Effector memory CD4-positive, alpha-beta T cell (primary cell): Measurements from ENCODE around the gene VPS4B.
"Not testable (repeated sequence)": the region's sequence is repeated elsewhere in the genome, so short reads cannot be mapped to it uniquely, and the experiment has no call there.

Experiments used
- DNase-seq, 3 donors: peaks; one replicate each; pipeline ENCODE4 v3.0.0-alpha.2; 2020
- H3K27ac ChIP-seq: 2 replicates; pipeline ENCODE4 v1.7.0; 2013; ENCODE audit warnings: mild to moderate bottlenecking, low read length, moderate library complexity; ENCODE audit not compliant: insufficient read depth, poor library complexity, severe bottlenecking
- H3K27me3 ChIP-seq: replicated peaks from 2 replicates; pipeline ENCODE4 v1.7.0; 2013; ENCODE audit warnings: mild to moderate bottlenecking, low read length; ENCODE audit not compliant: insufficient read depth, control insufficient read depth, poor library complexity, severe bottlenecking
- H3K36me3 ChIP-seq: 2 replicates; pipeline ENCODE4 v1.7.0; 2013; ENCODE audit warnings: mild to moderate bottlenecking, low read length, moderate library complexity; ENCODE audit not compliant: control insufficient read depth, insufficient read depth
- H3K4me1 ChIP-seq: 2 replicates; pipeline ENCODE4 v1.7.0; 2013; ENCODE audit warnings: low read length, mild to moderate bottlenecking; ENCODE audit not compliant: control insufficient read depth, insufficient read depth, poor library complexity, severe bottlenecking
- H3K4me3 ChIP-seq: 2 replicates; pipeline ENCODE4 v1.7.0; 2013; ENCODE audit warnings: low read length, low read depth, mild to moderate bottlenecking; ENCODE audit not compliant: insufficient read depth, poor library complexity, severe bottlenecking
- H3K9me3 ChIP-seq: 2 replicates; pipeline ENCODE4 v1.7.0; 2013; ENCODE audit warnings: mild to moderate bottlenecking, low read length, moderate library complexity; ENCODE audit not compliant: control insufficient read depth

Gene VPS4B

GRCh38 chr18:63363951-63364350 is 58.3 kb downstream of the VPS4B start:
- H3K4me1 ChIP-seq: peaks cover 22% of the 10 kb centered on the region
- H3K4me3 ChIP-seq: no peak overlapping the region
- no peaks in the 10 kb centered on the region for H3K27me3 ChIP-seq
- peak overlapping the region; percentile 14 for H3K27ac ChIP-seq
- H3K9me3 ChIP-seq: no peaks in the 10 kb centered on the region
- peak; percentile 23 to 43 (median 35) for DNase-seq
- H3K36me3 ChIP-seq: peaks cover 23% of the 10 kb centered on the region

- H3K4me1 ChIP-seq: peaks cover 22% of the 10 kb centered on the region
- not testable (repeated sequence) for H3K27ac ChIP-seq, H3K9me3 ChIP-seq
Measured at GRCh38 chr18:63363420-63363819, 58.9 kb downstream of the VPS4B start.

DNA sequence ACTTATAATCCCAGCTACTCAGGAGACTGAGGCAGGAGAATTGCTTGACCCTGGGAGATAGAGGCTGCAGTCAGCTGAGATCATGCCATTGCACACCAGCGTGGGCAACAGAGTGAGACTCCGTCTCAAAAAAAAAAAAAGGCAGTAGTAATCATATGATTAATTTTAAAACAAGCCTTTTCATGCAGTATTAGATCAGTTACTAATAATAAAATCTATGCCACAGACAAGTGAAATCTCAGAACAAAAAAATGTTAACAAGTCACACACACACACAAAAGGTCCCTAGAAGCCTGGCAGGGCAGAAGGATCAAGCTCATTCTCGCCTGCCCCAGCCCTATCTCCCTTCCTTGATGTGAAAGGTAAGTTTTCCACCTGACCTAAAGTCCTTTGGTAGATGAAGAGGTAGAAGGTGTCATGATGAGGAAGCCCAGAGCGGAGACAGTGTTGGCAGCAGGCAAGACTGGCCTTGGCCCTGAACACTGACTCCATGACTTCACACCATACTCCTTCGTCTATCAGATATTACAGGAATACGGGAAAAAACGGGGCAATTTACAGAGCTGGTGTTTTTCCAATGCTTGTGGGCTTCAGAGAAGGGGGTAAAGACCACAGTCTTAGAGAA is 65.9 kb downstream of the VPS4B start:
- DNase-seq: no peak
- H3K4me1 ChIP-seq: no peaks in the 10 kb centered on the region
- no peaks in the 10 kb centered on the region for H3K9me3 ChIP-seq
- H3K27ac ChIP-seq: no peak overlapping the region
- no peak overlapping the region for H3K4me3 ChIP-seq
- peaks cover 47% of the 10 kb centered on the region for H3K36me3 ChIP-seq
- no peaks in the 10 kb centered on the region for H3K27me3 ChIP-seq

More at GRCh38 chr18:63363420-63363819, 58.9 kb downstream of the VPS4B start:
- not testable (repeated sequence) for H3K27me3 ChIP-seq, DNase-seq, H3K4me3 ChIP-seq
- H3K36me3 ChIP-seq: peaks cover 23% of the 10 kb centered on the region

- H3K4me3 ChIP-seq: no peak overlapping the region
- H3K36me3 ChIP-seq: peaks cover 49% of the 10 kb centered on the region
- DNase-seq: no peak
- no peaks in the 10 kb centered on the region for H3K27me3 ChIP-seq
- H3K27ac ChIP-seq: no peak overlapping the region
- H3K9me3 ChIP-seq: no peaks in the 10 kb centered on the region
- H3K4me1 ChIP-seq: no peaks in the 10 kb centered on the region
Measured at GRCh38 chr18:63350230-63350629, 72.0 kb downstream of the VPS4B start.

GRCh38 chr18:63348508-63349136 is 73.7 kb downstream of the VPS4B start:
- Histone ChIP-seq H3K27ac (no peak overlapping the region), H3K27me3 (no peaks in the 10 kb centered on the region), H3K4me1 (no peaks in the 10 kb centered on the region), H3K9me3 (no peaks in the 10 kb centered on the region), H3K4me3 (no peak overlapping the region), H3K36me3 (peaks cover 48% of the 10 kb centered on the region)
- DNase-seq: no peak

DNA sequence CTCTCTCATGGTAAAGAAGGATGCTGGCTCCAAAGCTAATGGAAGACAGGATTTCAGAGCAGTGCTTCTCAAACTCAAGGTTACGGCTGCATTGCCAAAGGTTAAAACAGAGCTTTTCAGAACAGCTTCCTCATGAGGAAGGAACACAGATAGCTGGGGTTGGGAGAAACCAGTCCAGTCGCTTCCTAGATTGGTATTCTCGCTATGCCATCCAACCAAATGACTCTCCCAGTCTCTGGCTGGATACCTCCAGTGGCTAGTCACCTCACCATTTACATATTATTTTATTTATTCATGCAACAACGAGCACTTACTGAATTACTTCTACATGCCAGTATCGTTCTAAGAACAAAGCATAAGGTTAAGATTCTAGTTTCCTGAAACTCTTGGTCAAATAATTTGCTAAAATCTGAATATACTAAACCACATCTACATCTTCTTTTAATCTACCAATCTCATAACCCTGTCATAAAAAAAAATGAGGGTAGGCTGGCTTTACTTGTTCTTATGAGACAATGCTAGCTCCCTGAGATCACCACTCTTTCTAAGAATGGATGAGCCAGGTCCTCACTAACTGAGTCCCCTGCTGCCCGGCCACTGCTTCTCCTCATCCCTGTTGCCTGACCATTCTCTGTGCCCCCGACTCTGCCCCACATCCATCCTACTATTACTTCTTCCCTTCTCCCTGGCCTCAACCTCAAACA is 75.6 kb downstream of the VPS4B start:
- Histone ChIP-seq H3K27ac (no peak overlapping the region), H3K9me3 (no peaks in the 10 kb centered on the region), H3K4me1 (no peaks in the 10 kb centered on the region), H3K27me3 (no peaks in the 10 kb centered on the region), H3K4me3 (no peak overlapping the region), H3K36me3 (peaks cover 47% of the 10 kb centered on the region)
- no peak for DNase-seq

DNA sequence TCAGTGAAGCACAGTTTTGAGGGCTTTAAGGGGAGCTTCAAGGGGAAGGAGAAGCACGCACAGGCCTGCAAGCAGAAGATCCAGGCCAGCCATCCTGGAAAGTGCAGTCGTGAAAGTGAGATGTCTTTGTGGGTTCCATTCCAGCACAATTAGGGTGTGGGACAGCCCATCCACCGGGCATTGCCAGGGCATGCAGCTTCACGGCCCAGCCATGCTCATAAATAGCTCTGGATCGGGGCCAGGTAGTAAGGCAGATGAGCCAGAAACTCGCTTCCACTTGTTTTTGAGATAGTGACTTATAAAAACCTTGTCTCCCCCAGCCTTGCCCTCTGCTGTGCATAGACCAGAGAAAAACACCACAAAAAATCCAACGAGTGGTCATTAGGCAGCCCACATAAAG is 76.2 kb downstream of the VPS4B start:
- H3K36me3 ChIP-seq: peaks cover 47% of the 10 kb centered on the region
- H3K27ac ChIP-seq: no peak overlapping the region

GRCh38 chr18:63344918-63345317 is 77.4 kb downstream of the VPS4B start:
- no peak for DNase-seq
- H3K9me3 ChIP-seq: no peaks in the 10 kb centered on the region
- H3K4me1 ChIP-seq: no peaks in the 10 kb centered on the region
- H3K4me3 ChIP-seq: no peak overlapping the region
- H3K27ac ChIP-seq: no peak overlapping the region
- H3K36me3 ChIP-seq: peaks cover 43% of the 10 kb centered on the region
- H3K27me3 ChIP-seq: no peaks in the 10 kb centered on the region

More for the DNA sequence above, 76.2 kb downstream of the VPS4B start:
- Histone ChIP-seq H3K27me3 (no peaks in the 10 kb centered on the region), H3K4me3 (no peak overlapping the region), H3K9me3 (no peaks in the 10 kb centered on the region), H3K4me1 (no peaks in the 10 kb centered on the region)
- no peak for DNase-seq

DNA sequence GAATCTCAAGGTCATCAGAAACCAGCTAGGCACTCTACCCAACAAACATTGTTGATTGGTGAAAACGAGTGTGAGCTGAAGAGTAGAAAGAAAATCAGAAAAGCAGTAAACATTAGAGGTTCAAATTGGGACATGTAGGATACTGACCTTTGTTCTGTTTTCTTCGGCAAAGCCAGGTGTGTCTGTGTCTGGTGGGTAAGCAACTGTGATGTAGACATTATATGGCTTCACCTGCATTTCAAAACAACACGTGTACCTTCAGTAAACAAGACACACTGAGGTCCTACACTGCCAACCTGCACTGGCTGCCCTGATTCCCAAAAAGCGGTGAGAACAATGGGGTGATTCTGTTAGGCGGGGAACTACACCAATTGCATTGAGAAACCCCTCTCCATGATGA is 78.0 kb downstream of the VPS4B start:
- H3K27me3 ChIP-seq: no peaks in the 10 kb centered on the region
- peaks cover 38% of the 10 kb centered on the region for H3K36me3 ChIP-seq
- no peaks in the 10 kb centered on the region for H3K4me1 ChIP-seq
- no peaks in the 10 kb centered on the region for H3K9me3 ChIP-seq
- no peak overlapping the region for H3K27ac ChIP-seq
- H3K4me3 ChIP-seq: no peak overlapping the region
- DNase-seq: no peak

DNA sequence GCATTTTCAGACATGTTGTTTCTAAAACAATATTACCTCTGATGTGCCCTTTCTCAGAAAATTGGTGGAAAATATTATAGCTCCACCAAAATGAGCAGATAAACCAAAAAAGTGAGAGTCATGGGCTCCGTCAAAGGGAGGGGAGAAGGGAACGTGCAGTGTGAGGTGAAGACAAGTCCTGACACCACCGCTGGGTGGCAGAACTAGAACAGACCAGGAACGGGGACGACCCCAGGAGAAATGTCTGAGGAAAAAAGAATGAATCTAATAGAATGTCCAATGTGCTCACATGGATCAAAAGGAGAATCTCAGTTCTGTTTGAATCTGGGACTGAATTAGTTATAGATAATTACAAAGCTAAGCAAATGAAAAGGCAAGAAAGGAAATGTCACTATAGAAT is 80.1 kb downstream of the VPS4B start:
- H3K36me3 ChIP-seq: peaks cover 46% of the 10 kb centered on the region

More for the DNA sequence above, 80.1 kb downstream of the VPS4B start:
- no peaks in the 10 kb centered on the region for H3K9me3 ChIP-seq
- H3K4me3 ChIP-seq: no peak overlapping the region
- H3K4me1 ChIP-seq: no peaks in the 10 kb centered on the region
- DNase-seq: no peak
- H3K27me3 ChIP-seq: no peaks in the 10 kb centered on the region
- H3K27ac ChIP-seq: no peak overlapping the region
